Esophagus (tissue), 2 donors: ENCODE data around the gene GATC. TPM values are rescaled to one million over a fixed set of nuclear protein-coding genes. Genes with fewer than 3 reads are reported as not detected.

Experiments used
- H3K27ac ChIP-seq, 2 donors: one replicate each; pipeline ENCODE4 v1.5.1; 2013; ENCODE audit warnings: low read depth in 2 of 2, mild to moderate bottlenecking in 2 of 2, inconsistent platforms in 1 of 2, low read length in 1 of 2, moderate library complexity in 1 of 2
- H3K27me3 ChIP-seq, 2 donors: one replicate each; pipeline ENCODE4 v1.6.1; 2013; ENCODE audit warnings: low read length in 2 of 2, control low read depth in 1 of 2, mild to moderate bottlenecking in 1 of 2; ENCODE audit not compliant: insufficient read depth in 2 of 2, control insufficient read depth in 1 of 2
- H3K36me3 ChIP-seq, 2 donors: one replicate each; pipeline ENCODE4 v1.6.1; 2013; ENCODE audit warnings: low read length in 1 of 2; ENCODE audit not compliant: control insufficient read depth in 2 of 2, insufficient read depth in 2 of 2
- H3K4me1 ChIP-seq, 2 donors: one replicate each; pipeline ENCODE4 v1.6.1; 2013; ENCODE audit warnings: low read length in 1 of 2; ENCODE audit not compliant: control insufficient read depth in 2 of 2, insufficient read depth in 2 of 2
- H3K4me3 ChIP-seq, 2 donors: one replicate each; pipeline ENCODE4 v1.5.1; 2013; ENCODE audit warnings: low read length in 2 of 2, mild to moderate bottlenecking in 2 of 2, low read depth in 1 of 2, moderate library complexity in 1 of 2
- H3K9me3 ChIP-seq, 2 donors: one replicate each; pipeline ENCODE4 v1.6.1; 2013; ENCODE audit warnings: mild to moderate bottlenecking in 2 of 2, low read depth in 1 of 2, low read length in 1 of 2, moderate library complexity in 1 of 2; ENCODE audit not compliant: control insufficient read depth in 2 of 2, insufficient read depth in 1 of 2
- WGBS, 2 donors: extraction: QIAGEN DNeasy Blood & Tissue Kit; methylation state at CpG; one replicate each; pipeline ENCODE4 v1.1.7; 2013; 5-methylcytosine and 5-hydroxymethylcytosine counted together
- polyA plus RNA-seq, 2 donors: library from polyadenylated mRNA; stranded (reverse); fragments of 200-250 nt; gene quantifications; one replicate each; pipeline ENCODE4 v1.2.3, GENCODE V29; 2013
- donor health status: healthy with polysubstance abuse.
- donor health status: Bipolar disorder and iron deficiency.

The GATC gene
- polyA plus RNA-seq, 2 donors: 6.3 to 6.8 TPM

GRCh38 chr12:120453977-120454376, 7.7 kb downstream of the GATC start:
- Histone ChIP-seq H3K4me1 (no peaks in the 10 kb centered on the region), H3K4me3 (no peak overlapping the region), H3K27ac (no peak overlapping the region), H3K36me3 (peaks cover 5 to 21% of the 10 kb centered on the region in 2 donors), H3K27me3 (no peaks in the 10 kb centered on the region), H3K9me3 (no peaks in the 10 kb centered on the region)
- 58 to 71% methylated on average over 4 of the region's 4 CpGs for WGBS, 2 donors

GRCh38 chr12:120455302-120455701, 9.1 kb downstream of the GATC start:
- Histone ChIP-seq H3K27ac (no peak overlapping the region), H3K4me1 (no peaks in the 10 kb centered on the region), H3K27me3 (no peaks in the 10 kb centered on the region), H3K4me3 (no peak overlapping the region), H3K9me3 (no peaks in the 10 kb centered on the region), H3K36me3 (peaks cover 12 to 27% of the 10 kb centered on the region in 2 donors)
- 84 to 89% methylated on average over 7 of the region's 7 CpGs for WGBS, 2 donors

- H3K9me3 ChIP-seq: no peaks in the 10 kb centered on the region
- H3K4me1 ChIP-seq: no peaks in the 10 kb centered on the region
- H3K4me3 ChIP-seq: no peak overlapping the region
- H3K27ac ChIP-seq: no peak overlapping the region
- WGBS, 2 donors: 80 to 81% methylated on average over 6 of the region's 6 CpGs
- H3K36me3 ChIP-seq: peaks cover 13 to 29% of the 10 kb centered on the region in 2 donors
- no peaks in the 10 kb centered on the region for H3K27me3 ChIP-seq
These were observed 10.9 kb downstream of the GATC start for GRCh38 chr12:120457133-120457532.

GRCh38 chr12:120460157-120460556, 13.9 kb downstream of the GATC start:
- Histone ChIP-seq H3K4me1 (no peaks in the 10 kb centered on the region), H3K9me3 (no peaks in the 10 kb centered on the region), H3K36me3 (peaks cover 27 to 48% of the 10 kb centered on the region in 2 donors), H3K4me3 (no peak overlapping the region), H3K27me3 (no peaks in the 10 kb centered on the region), H3K27ac (no peak overlapping the region)
- 86 to 94% methylated on average over 3 of the region's 3 CpGs for WGBS, 2 donors

GRCh38 chr12:120462099-120462640, 15.9 kb downstream of the GATC start:
- Histone ChIP-seq H3K27me3 (no peaks in the 10 kb centered on the region), H3K4me3 (no peak overlapping the region), H3K4me1 (no peaks in the 10 kb centered on the region), H3K27ac (no peak overlapping the region), H3K36me3 (peaks cover 23 to 43% of the 10 kb centered on the region in 2 donors), H3K9me3 (no peaks in the 10 kb centered on the region)
- WGBS, 2 donors: 76 to 81% methylated on average over 3 of the region's 3 CpGs

GRCh38 chr12:120463712-120464111, 17.5 kb downstream of the GATC start:
- peaks cover 21 to 36% of the 10 kb centered on the region in 2 donors for H3K36me3 ChIP-seq
- H3K4me3 ChIP-seq: no peak overlapping the region
- H3K4me1 ChIP-seq: peaks cover 0 to 2% of the 10 kb centered on the region in 2 donors
- no peaks in the 10 kb centered on the region for H3K27me3 ChIP-seq
- H3K27ac ChIP-seq: no peak overlapping the region
- WGBS, 2 donors: 81 to 83% methylated on average over 5 of the region's 5 CpGs
- no peaks in the 10 kb centered on the region for H3K9me3 ChIP-seq

GRCh38 chr12:120465756-120466155, 19.5 kb downstream of the GATC start:
- WGBS, 2 donors: 36% methylated on average over 5 of the region's 5 CpGs
- Histone ChIP-seq H3K9me3 (no peaks in the 10 kb centered on the region), H3K27me3 (no peaks in the 10 kb centered on the region), H3K36me3 (peaks cover 15 to 30% of the 10 kb centered on the region in 2 donors), H3K4me3 (no peak overlapping the region), H3K4me1 (peaks cover 0 to 7% of the 10 kb centered on the region in 2 donors), H3K27ac (no peak overlapping the region)

- Histone ChIP-seq H3K36me3 (peaks cover 15 to 26% of the 10 kb centered on the region in 2 donors), H3K27me3 (no peaks in the 10 kb centered on the region), H3K27ac (no peak overlapping the region), H3K9me3 (no peaks in the 10 kb centered on the region), H3K4me1 (peaks cover 0 to 7% of the 10 kb centered on the region in 2 donors), H3K4me3 (no peak overlapping the region)
- 52 to 53% methylated on average over 8 of the region's 8 CpGs for WGBS, 2 donors
These were observed 20.5 kb downstream of the GATC start for GRCh38 chr12:120466560-120467315.

- Histone ChIP-seq H3K4me1 (peaks cover 0 to 7% of the 10 kb centered on the region in 2 donors), H3K36me3 (peaks cover 11 to 22% of the 10 kb centered on the region in 2 donors), H3K4me3 (no peak overlapping the region), H3K9me3 (no peaks in the 10 kb centered on the region), H3K27ac (no peak overlapping the region), H3K27me3 (no peaks in the 10 kb centered on the region)
- 89 to 93% methylated on average over 6 of the region's 6 CpGs for WGBS, 2 donors
These were observed 21.2 kb downstream of the GATC start for GRCh38 chr12:120467439-120467838.
